GM21717 (cell line): ENCODE data around the gene GJA1.

ENCODE experiments used
- ATAC-seq: cut with Tn5 transposase; IDR thresholded peaks from one replicate; pipeline ENCODE4 v1.9.1; 2021; ENCODE audit warnings: mild to moderate bottlenecking, moderate library complexity; ENCODE audit not compliant: unreplicated experiment

Gene GJA1

GRCh38 chr6:121482004-121482693, 46.7 kb downstream of the GJA1 start:
- ATAC-seq = no peak

DNA sequence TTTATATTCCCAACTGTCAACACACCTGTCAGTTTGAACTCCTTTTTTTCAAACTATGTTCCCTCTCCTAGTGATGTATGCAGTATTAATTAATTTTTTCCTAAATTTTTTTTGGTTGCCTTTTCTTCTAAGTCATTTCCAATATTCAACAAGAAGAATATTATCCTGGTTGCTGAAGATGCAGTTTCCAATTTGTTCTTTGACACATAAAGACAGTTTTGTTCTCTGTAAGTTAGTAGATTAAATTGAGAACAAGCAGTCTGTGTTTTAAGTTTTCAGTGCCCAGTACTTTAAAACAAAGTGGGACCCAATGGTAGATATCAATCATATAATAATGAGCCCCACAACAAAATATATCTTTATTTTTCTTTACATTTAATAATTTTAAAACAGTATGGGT, 47.3 kb downstream of the GJA1 start:
- no peak for ATAC-seq

DNA sequence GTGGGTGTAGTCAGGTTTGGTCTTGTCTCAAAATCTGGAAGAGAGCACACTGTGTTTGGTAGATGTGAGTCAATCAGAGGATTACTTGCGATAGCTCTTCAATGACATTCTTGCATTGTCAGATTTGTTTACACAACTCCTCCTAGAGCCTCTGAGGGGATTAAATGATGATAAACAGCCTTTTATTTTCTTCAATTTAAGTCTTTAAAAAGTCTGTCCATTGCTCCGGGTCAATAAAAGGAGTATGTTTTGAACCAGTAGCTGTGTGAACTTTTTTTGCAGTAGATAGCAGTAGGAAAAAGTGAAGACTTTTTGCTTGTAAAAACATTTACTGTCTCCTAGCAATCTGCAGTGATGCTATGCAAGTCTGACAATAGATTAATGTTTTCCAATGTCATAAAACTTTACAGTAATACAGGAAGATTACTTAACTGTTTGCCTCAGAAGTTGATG, 49.9 kb downstream of the GJA1 start:
- no peak for ATAC-seq

DNA sequence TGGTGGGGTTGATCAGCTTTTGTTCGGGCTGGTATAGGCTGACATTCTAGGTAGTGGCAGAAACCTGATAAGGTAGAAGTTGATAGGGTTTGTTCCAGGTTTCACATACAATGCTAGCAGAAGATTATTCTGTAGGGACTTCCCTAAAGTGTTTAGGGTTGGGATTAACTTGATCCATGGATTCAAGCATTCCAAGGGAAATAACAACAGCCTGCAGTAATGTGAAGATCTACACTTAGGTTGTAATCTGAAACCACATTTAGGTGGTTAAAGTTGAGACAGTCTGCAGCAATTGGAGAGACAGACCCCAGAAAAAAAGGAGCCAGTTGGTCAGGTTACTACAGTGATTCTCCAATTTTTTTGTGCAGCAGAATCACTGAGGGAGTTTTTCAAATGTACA, 56.1 kb downstream of the GJA1 start:
- ATAC-seq = no peak

DNA sequence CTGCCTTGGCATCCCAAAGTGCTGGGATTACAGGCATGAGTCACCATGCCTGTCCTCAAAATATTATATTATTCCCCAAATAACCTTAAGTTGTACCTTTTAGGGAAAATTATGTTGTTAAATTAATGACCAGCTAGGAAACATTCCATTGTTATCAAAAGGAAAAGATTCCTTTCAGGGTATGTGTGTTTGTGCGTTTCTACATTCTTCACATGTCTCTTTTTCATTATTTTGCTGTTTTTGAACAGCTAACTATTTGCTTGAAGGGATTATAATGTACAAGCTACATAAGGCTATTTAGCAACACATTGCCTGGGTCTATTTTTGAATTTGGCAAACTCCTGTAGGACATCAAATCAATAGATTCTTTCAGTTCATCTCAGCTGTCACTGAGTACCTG, 57.1 kb downstream of the GJA1 start:
- ATAC-seq = no peak

DNA sequence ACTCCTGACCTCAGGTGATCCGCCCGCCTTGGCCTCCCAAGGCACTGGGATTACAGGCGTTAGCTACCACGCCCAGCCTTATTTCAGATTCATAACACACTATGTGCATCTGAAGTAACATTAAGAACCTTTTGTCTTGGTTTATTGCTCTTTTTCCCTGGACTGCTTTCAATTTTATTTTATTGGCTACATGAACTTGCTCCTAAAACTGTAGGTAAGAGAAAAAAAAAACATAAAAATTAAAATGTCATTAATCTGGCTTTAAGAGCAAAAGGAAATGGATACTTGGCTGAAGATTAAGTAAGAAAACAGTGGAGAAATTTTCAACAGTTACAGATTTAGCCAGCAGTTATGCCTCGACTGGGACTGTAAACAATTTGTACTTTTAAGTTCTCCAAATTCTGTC, 62.5 kb downstream of the GJA1 start:
- ATAC-seq = no peak

DNA sequence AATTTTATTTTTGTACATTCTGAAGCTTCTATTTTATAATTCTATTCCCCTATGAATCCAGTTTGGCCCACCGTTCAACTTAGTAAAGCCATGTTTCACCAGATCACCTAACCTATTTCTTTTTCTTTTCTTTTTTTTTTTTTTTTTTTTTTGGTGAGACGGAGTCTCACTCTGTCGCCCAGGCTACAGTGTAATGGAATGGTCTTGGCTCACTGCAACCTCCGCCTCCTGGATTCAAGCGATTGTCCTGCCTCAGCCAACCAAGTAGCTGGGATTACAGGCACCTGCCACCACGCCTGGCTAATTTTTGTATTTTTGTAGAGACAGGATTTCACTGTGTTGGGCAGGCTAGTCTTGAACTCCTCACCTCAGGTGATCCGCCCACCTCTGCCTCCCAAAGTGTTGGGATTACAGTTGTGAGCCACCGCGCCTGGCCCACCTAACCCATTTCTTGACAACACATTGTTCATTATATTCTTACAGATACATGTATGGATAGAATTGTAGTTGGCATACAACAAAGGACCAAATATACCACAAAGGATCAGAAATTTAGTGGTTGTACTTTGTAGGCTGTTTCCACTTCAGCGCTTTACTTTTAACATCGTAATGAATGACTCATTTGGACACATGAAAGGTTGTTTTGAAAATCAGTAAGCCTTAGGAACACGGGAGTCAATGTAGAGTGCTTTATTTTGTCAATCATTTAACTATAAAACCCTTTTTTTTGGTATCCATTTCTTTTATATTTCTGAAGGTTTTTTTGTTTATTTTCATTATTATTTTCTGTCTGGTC, 63.2 kb downstream of the GJA1 start:
- no peak for ATAC-seq
